Hematopoietic multipotent progenitor cell treated with erythropoietin and hydrocortisone succinate and interleukin-3 and kit ligand, for 8 days (in vitro differentiated cells): ENCODE results near the gene CDK4.
A peak's percentile ranks its signal among the peaks of the same experiment; 100 is the strongest.

Experiments used
- DNase-seq: peaks from one replicate; pipeline ENCODE4 v3.0.0-alpha.2; 2015

CDK4 gene

DNA sequence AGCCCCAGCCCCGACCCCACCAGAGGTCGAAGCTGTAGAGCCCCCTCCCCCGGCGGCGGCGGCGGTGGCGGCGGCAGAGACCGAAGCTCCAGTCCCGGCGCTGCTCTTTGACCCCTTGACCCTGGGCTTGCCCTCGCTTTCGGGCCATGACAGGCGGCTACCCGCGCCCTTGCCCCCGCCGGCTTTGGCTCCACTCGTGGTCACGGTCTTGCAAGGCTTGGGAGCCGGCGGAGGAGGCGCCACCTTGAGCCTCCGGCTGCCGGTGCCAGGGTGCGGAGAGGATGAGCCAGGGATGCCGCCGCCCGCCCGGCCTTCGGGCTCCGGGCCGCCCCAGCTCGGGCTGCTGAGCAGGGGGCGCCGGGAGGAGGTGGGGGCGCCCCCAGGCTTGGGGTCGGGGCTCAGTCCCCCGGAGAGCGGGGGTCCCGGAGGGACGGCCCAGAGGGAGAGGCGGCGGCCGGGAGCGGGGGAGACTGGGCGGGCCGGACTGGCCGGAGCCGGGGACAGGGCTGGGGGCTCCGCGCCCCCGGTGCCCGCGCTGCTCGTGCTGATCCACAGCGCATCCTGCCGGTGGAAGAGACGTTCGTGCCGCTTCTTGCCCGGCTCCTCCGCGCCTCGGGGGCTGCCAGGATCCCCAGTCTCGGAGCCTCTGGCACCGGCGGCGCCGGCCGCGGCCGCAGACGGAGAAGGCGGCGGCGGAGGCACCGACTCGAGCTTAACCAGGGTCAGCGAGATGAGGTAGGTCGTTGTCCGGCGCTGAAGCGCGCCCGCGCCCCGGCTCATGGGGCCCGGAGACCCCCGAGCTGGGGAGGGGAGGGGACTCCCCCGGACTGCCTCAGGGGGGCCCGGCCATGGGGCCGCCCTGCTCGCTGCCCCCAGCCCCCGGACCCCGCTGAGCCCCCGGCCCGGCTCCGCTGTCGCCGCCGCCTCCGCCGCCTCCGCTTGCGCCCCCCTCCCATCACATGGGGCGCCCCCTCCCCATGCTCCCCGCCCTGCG is 14.3 kb downstream of the CDK4 start:
- no peak for DNase-seq

DNA sequence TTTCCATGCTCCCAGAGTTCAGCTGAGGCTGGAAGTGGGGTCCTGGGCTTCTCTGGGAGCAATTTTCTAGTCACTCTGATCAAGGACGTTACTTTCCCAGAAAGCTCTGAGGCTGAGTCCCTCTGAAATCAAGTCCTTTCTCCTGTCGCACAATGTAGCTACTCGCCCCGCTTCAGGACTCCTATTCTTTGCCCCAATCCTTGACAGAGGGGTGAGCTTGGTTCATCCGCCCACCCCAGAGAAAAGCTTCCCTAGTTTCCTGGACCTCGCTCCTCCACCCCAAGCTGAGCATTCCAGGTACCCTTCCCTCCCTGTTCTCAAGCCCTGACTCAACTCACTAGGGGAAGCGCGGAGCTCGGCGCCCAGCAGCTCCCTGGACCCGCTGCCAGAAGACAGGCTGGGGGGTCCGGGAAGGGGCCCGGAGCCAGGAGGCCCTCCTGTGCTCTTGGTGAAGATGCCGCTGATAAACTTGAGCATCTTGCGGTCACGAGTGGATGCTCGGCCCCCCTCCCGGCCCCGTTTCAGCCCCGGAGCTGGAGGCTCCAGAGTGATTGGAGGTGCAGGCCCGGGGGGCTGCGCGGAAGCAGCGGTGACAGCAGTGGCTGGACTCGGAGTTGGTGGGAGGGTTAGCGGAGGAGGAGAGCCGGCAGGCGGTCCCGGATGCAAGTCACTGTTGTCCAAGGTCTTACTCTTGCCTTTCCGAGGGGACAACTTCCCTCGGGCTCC is 15.2 kb downstream of the CDK4 start:
- no peak for DNase-seq

DNA sequence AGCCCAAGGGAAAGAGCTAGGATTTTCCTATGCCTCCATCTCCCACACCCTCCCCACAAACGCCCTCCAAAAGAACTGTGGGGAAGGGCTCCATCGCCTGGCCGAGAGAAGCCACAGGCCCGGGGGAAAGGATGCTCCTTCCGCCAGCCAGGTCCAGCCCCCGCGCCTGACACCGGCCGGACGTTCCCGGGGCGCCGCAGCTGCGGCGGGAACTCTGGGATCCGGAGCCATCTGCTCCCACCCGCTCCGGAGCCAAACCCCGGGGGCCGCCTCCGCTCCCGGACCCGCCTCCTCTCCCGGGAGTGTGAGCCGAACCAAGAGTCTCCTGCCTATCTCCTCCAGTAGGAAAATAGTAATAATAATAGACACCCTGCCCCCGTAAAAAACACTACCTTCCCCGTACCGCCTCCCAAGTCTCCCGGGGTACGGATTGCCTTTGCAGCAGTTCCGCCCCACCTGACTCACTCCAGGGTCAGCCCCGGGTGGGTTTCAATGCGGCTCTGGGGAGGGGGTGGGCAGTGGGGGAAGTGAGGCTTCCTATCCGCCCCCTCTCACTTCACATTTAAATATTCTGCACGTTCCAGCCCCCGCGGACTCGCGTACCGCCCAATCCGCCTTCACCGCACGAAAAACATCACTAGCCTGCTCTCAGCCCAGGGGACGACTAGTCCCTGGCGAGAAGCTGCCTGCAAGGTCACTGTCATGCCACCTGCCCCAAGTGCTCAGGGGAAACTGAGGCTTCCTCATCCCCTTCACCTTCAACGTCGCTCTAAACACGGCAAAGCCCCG is 16.0 kb downstream of the CDK4 start:
- DNase-seq = no peak

DNA sequence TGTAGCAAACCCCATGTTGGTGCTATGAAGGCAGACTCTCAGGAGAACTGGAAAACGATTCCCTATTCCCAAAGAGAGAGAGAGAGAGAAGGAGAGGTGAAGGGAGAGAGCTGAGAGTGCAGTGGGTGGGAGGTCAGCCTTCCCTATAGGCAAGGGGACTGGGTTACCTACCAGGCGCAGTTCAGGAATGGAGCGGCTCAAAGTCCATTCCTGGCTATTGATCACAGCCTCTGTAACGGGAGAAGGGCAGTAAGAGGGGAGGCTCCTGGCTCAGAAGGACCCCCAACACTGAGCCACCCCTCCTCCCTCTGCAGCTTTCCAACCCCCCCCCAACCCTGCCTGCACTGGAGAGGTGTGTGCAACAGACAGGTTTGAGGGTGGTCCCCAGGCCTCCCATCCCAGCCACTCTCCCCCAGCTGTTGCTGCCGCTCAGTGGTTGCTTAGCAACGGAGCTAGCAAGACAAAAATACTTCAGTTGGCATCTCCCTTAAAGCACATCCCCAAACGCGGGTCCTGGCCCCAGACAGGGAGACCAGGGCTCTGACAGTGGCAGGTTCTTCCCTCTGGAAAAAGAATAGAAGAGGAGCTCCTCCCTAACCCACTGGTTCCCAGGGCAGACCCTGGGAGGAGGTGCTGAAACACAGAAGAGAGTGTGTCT is 16.8 kb downstream of the CDK4 start:
- DNase-seq = no peak

DNA sequence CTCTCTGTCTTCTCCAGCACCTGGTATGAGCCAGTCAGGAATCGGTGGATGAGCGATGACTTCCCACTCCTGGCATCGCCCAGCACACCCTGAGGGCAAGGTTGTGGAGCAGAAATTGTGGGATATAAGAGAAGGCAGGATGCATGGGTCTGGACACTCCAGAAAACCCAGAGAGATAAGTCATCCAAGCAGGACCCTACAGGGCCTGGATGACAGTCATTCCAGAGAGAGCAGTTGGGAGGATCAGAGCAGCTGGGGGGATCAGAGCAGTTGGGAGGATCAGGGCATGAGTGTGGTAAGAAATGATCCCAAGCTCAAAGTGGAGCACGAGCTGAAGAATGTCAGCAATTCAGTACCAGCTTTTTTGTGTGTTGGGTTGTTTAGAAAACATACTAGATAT is 17.5 kb downstream of the CDK4 start:
- DNase-seq = no peak

DNA sequence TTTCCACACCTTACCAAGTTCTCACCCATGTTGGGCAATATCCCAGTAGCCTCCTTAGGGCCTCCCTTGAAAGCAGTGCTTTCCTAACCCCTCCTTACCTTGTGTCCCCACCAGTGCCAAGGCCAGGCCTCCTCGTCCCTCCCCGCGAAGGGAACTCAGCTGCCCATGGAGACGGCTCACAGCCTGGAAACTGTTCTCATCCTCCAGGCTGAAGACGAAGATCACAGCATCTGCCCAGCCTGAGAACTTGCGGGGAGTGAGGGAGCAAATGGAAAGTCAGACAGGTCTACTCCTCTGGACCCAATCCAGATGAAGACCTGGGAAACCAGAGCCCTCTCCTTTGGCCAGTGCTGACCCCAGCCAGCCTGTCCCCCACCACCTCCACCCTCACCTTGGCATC is 18.2 kb downstream of the CDK4 start:
- no peak for DNase-seq

DNA sequence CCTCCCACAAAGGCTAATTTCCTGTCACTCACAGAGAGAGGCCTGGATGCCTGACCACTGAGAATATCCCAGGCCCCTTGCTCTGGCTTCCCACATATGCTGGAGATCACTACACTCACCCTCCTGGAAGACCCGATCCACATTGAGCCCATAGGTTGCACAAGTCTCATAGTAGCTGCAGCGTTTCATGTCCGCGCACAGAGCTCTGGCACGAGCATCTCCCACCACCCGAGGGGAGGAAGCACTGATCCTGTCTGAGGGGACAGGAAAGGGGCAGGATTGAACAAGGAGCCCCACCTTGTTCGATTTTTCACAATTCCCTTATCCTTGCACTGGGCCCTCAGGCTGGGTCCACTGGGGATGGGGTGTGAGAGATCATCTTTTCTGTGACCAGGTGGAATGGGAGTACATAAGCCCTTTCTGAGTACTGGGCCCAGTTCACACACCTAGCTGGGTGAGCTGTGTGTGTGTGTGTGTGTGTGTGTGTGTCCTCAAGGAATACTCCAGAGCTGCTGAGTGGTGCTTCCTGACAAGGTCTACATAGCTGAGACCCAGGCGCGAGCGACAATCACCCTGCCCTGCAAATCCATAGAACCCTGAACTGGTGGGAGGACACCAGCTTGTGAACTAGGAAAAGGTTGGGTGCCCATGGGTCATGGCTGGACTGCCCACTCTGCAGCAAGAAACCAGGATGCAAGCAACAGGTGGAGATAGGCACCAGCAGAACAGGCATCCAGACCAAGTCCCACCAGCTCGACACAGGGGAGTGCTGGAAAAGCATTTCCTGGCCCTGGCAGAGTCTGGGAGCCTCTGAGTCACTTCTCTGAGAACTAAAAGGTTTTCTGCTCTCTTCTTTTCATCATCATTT is 19.1 kb downstream of the CDK4 start:
- DNase-seq = no peak

DNA sequence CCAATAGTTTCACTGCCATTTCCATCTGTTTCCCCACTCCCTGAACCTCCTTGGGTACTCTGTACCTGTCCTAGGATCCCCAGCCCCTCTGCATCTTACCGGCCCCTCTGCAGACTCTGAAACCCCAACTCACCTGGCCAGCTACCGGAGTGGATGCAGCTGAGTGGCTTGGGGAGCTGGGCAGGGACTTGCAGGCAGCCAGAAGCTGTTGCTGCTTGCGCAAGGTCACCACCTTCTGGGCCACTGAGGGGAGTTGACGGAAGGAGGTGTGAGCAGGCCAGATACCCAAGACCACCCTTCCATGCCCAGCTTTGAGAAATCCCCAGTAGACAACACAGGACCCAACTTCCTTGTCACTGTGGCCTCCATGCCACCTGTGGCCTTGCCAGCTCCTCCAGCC is 19.8 kb downstream of the CDK4 start:
- no peak for DNase-seq

DNA sequence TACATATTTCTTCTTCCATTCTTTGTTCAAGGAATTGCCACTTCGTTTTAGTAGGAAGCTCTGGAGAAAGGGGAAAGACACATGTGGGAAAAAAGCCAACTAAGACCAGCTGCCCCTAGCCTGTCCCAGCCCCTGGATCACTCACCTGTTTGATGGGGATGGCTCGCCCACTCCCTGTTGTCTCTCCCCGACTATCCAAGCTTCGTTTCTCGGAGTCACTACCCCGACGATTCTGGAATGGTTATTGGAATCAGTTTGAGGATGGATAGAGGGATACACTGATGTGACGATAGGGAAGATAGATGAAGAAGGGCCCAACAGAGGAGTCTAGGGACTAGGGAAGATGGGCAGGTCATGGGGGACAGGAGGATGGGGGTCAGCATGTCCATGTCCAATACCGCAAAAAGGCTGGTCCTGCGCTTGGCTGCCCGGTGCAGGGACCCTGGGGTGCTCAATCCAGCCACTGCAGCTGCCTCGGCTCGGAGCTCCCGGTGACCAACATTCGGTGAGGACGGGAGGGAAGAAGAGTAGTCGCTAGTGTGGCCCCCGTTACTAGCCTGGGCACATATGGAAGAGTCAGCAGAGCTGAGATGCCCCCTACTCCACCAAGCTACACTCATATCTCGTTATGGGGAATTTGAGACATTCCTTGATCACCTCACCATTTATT is 20.6 kb downstream of the CDK4 start:
- DNase-seq = no peak

DNA sequence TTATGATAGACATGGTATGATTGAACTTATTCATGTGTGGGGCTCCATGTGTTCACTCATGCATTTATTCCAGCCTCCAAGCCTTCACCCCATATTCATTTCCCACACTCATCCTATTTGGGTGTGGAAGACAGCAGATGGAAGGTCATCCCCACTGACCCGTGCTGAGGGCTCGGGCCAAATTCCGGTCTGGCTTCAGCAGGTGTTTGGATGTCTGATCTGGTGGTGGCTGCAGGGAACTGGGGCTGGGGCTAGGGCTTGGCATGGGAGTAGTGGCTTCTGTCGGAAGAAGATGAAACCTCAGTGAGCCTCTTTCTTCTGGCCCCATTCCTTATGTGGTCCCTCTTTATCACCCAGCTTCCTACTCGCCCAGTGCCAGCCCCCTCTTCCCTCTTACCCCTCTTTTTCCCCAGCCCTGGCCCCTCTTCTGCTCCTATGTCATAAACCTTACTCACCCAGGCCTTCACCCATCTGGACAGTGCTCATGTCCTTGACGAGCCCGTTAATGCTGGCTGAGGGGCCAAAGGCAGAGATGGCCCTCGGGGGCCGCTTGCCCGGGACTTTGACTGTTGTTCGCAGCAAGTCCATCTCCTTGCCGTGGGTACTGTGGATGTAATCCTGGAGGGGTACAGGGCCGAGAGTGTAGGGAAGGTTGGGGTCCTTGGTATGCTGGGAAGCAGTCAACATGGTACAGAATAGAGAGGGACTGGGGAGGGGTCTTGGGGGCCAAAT is 21.6 kb downstream of the CDK4 start:
- DNase-seq = no peak

DNA sequence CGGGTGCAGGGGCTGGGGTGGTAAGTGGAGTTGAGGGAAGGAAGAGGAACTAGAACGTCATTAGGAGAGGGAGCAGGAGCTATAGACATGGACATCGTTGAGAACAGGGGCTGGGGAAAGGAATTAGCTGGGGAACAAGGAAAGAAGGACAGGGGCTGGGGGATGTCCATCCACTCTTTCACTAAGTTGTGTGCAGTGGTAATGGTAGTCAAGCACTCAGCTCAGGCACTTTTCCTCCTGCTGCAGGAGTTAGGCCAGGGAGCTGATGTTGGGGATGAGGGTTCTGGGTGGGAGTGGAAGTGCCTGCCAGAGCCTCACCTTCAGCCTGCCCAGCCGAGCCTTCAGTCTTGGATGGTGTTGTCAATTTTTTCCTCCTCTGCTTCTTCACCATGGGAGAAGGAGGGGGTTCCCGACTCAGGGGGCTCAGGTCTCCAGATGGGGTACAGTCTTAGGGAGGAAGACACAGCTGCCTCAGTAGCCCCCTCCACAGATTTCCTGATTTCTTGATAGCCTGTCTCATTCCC is 22.7 kb downstream of the CDK4 start:
- DNase-seq = no peak

DNA sequence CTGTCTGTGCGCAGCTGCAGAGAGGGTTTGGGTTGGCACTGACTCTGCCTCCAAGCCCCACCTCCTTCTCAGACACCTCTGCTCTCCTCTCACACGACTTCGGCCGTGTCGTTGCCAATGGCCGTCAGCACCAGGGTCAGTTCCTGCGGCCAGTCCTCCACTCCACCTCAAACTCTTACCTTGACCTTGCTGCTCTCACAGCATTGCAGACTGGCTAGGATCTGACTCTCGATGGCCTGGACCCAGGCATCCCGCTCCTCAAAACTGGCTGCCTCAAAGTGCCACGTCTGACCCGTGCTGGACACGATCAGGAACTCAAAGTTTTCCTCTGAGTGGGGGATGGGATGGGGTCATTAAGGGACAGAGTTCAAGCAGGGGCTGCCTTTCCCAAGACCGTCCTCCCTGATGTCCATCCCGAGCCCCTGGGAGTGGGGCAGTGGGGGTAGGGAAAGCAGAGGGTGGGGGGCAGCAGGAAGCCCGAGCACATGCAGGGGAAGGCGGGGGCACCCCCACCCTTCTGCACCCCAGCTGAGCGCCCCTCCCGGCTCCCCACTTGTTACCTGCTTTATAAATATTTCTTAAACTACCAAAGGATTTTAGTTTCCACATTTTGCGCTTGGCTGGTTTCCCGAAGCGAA is 24.2 kb downstream of the CDK4 start:
- DNase-seq = no peak

DNA sequence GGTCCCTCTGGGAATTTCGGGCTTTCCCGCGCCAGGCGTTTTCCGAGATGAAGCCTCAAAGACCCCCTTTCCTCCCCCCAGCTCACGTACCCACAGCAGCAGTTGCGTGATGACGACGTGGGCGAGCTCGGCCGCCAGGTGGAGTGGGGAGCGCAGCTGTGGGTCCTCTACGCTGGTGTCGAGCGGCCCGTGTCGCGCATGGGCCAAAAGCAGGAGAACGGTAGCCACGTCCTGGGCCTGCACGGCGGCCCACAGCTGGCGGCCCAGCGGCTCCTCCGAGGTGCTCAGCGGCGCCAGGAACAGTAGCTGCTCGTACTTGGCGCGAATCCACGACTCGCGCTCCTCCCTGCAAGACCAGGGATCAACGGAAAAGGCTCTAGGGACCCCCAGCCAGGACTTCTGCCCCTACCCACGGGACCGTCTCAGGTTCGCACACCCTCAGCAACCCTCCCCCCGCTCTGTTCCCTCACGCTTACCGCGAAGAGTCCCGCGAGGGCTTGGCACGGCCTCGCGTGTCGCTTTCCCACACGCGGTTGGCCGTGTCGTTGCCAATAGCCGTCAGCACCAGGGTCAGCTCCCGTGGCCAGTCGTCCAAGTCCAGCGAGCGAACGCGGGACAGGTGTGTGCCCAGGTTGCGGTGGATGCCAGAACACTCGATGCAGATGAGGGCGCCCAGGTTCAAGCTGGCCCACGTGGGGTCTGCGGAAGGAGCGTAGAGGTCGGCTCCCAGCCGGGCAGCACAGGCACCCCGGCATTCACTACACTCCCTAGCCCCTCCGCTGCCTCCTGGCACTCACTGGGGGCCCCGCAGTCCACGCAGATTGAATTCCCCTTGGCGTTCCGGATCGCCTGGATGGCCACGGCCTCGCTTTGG is 25.0 kb downstream of the CDK4 start:
- DNase-seq = no peak

DNA sequence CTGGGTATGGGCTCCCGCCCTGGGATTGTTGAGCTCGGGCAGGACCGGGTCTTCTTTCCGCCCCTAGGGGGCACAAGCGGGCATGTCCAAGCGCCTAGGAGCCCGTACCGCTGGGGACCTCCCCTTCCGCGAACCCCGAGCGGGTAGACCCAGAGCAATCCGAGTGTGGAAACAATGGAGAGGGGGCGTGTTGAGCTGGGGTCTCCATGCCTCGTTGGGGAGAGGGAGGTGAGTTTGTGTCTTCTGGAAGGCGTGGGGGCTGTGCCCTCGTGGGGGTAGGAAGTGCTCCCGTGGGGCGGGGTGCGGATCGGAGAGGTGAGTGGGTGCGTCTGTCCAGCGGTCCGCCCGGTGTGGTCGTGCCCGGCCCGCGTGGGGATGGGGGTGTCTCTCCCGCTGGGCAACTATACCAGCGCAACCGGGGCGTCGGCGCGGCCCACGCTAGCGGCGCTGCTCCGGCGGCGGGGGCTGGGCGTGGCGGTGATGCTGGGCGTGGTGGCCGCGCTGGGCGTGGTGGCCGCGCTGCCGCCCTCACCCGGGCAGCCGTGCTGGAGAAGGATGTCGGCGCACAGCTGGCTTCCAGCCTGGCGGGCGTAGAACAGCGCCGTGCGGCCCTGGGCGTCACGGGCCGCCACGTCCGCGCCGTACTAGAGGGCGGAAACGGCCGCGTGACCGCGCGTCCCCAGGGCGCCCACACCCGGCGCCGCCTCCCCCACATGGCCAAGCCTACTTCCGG is 25.8 kb downstream of the CDK4 start:
- peak; percentile 16 for DNase-seq

DNA sequence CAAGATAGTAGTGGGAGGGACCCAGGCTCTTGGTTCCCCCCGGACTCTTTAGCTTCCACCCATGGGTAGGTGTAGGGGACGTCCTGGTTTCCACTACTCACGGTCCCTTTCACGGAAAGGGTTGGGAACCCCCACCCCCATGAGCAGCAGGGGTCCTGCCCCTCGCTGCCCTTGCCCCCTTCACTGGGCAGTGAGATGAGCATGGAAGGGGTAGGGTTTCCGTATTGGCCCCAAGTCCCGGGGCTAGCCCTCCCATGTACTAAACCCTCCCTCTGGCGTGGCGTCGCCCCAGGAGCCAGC is 26.3 kb downstream of the CDK4 start:
- no peak for DNase-seq

DNA sequence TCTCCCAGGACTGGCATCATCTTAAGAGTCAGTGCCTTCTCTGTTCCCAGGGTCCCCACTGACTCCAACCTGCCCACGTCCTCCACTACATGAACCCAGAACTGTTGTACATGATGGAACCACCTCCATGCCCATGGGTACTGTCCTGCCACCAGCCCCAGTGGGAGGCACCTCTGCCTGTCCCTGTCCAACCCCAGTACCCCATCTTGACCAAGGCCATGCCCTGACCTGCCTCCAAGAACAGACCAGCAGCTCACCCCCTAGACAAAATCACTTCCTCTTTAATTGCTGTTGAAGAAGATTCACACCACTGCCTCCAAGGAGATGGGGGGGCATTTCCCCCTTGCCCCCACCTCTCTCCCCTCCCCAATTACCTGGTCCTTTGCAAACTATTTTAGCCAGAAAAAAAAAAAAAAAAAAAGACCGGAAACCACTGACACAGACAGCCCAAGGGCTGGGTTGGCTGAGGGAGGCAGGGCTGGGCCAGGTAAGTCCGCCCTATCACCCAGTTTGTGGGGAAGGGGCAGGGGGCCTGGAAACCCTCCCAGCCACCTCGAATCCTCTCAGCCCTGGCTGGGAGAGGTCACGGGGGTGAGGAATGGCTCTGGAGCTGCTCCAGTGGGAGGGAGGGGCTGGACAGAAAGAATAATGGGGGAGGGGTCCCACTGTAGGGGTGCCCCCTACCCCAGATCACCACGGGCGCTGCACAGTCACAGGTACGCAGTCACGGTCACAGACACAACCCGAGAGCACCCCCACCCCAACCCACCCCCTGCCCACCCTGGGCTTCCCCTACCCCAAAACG is 27.0 kb downstream of the CDK4 start:
- no peak for DNase-seq
